Measurements from ENCODE around the gene TK2.

The TK2 gene

DNA sequence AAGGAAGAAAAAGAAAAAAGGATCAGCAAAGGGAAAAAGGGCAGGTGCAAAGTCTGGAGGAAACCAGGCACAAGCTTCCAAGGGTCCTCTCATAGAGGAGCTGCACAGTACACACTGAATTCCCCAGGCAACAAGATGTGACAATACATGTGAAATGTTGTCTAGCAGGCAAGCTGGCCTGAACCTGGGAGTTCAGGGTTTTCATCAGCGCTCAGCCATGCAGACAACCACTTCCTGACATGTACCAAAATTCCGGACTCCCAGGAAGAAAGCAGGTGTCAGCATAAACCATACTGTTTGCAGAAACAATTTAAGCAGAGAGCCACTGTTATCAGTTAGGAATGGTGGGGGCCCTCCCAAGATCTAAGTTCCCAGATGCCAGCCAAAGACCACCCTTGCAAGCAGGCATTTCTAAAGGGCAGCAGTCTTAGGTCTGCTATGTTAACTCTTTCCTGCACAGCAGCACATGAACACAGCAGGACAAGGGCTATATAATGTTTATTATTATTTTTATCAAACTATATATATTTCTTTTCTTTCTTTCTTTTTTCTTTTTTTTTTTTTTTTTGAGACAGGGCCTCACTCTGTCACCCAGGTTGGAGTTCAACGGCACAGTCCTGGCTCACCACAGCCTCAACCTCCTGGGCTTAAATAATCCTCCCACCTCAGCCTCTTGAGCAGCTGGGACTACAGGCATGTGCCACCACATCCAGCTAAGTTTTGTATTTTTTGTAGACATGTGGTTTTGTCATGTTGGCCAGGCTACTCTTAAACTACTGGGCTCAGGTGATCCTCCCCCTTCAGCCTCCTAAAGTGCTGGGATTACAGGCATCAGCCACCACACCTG, 10.1 kb downstream of the TK2 start:
- TF ChIP-seq, protein P1, sequence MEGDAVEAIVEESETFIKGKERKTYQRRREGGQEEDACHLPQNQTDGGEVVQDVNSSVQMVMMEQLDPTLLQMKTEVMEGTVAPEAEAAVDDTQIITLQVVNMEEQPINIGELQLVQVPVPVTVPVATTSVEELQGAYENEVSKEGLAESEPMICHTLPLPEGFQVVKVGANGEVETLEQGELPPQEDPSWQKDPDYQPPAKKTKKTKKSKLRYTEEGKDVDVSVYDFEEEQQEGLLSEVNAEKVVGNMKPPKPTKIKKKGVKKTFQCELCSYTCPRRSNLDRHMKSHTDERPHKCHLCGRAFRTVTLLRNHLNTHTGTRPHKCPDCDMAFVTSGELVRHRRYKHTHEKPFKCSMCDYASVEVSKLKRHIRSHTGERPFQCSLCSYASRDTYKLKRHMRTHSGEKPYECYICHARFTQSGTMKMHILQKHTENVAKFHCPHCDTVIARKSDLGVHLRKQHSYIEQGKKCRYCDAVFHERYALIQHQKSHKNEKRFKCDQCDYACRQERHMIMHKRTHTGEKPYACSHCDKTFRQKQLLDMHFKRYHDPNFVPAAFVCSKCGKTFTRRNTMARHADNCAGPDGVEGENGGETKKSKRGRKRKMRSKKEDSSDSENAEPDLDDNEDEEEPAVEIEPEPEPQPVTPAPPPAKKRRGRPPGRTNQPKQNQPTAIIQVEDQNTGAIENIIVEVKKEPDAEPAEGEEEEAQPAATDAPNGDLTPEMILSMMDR (IDR thresholded peaks at IDR 0.05): no peak

DNA sequence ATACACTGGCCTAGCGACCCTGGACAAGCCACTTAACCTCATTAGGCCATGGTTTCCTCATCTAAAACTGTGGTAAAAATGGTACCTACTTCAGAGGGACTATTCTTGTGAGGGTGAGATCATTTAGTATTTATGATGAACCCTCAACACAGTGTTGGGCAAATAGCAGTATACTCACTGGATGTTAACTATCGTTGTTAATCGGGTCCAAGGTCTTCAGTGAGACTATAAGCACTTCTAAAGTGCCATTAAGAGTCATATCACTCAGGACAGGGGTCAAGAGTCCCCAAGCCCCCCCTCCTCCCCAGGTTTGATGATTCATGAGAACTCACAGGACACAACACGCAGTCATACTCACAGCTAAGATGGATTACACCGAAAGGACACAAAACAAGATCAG, 11.0 kb downstream of the TK2 start:
- TF ChIP-seq, protein P1 (IDR thresholded peaks at IDR 0.05): no peak

DNA sequence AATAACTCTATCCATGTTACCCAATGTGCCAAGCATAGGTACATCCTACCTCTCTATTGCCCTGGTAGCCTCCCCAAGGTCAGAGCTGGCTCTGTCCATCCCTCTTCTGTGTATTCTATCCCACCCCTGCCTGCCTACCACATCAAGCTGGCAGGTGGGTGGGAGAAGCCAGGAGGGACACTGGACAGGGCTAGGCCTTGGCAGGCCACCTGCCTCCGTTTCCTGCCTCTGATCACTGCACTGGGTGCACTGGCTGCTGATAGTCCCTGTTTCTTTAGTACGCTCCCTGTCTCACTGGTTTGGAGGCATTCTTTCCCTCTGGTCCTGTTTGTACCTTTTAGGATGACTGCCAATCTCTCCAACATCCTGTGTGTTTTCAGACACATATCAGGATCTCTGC, 12.7 kb downstream of the TK2 start:
- TF ChIP-seq, protein P1 (IDR thresholded peaks at IDR 0.05): no peak

DNA sequence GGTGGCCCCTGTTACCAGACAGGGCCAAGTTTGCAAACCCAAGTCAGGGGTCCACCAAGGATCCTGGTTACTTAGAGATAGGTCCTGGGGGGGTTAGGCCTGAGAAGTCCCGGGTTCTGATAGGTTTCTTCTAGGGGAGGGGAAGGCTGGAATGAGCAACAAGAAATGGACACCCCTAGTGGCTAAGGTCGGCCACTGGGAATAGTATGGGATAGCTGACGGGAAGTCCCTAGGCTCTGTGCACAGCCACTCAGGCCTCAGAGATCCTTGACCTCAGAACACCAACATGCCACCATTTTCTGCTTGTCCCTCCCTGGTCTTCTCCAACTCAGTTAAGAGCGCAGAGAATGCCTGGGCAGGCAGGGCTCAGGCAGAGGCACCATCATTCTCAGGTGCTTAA, 13.4 kb downstream of the TK2 start:
- TF ChIP-seq, protein P1 (IDR thresholded peaks at IDR 0.05): no peak

GRCh38 chr16:66534376-66534799, 15.5 kb downstream of the TK2 start:
- TF ChIP-seq, protein P1 (IDR thresholded peaks at IDR 0.05): no peak

DNA sequence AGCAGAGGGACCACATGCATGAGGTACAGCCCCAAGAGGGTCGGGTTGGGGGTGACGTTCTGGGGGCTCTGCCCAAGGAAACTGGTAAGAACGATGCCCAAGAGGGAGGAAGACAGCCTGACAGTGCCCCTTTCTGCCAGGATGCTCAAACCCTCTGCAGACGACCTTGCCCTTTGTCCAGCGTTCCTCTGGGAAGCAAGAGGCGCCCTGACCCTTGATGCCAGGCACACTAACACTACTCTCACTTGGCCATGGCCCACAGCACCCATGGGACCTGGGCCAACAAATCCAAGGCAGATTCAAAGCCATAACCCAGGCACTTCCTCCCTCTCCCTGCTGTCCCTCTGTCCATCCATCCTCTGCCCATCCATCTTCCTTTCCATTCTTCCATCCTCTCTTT, 20.4 kb downstream of the TK2 start:
- TF ChIP-seq, protein P1 (IDR thresholded peaks at IDR 0.05): no peak

- TF ChIP-seq, protein P1 (IDR thresholded peaks at IDR 0.05): no peak
Measured at GRCh38 chr16:66528294-66528693, 21.6 kb downstream of the TK2 start.
